GM19467 (cell line): Measurements from ENCODE around the gene NEK11.
"Not testable (repeated sequence)": the region's sequence is repeated elsewhere in the genome, so short reads cannot be mapped to it uniquely, and the experiment has no call there.

Source experiments
- ATAC-seq: cut with Tn5 transposase; IDR thresholded peaks from one replicate; pipeline ENCODE4 v1.9.1; 2021; ENCODE audit warnings: mild to moderate bottlenecking, moderate library complexity; ENCODE audit not compliant: unreplicated experiment

Gene NEK11

DNA sequence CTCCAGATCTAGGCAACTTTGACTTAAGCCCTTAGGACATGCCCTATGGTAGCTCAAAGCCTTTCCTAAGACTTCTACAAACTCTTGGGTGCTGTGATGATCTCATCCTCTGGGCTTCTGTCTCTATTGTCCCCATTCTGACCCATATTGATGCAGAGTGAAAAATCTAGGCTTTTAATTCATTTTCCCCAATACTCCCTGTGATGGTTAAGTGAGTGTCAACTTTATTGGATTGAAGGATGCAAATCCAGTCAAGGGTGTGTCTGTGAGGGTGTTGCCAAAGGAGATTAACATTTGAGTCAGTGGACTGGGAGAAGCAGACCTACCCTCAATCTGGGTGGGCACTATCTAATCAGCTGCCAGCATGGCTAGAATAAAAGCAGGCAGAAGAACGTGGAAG, 257.6 kb downstream of the NEK11 start:
- no peak for ATAC-seq

DNA sequence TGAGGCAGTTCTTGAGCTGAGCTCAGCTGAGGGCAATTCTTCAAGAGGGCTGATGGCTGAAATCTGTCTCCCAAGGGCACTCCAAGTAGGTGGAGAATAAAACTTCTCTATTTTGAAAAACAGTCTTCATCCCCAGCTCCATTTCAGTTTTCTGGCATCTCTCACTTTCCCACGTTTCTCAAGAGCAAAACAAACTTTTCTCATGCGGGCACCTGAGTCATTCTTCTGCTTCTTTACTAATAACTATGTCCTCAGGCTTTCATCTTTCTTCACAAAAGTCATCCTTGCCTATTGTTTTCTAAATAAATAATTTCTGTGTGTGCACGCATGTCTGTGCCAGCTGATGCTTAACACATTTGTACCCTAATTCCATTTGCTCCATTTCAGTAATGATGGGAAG, 258.8 kb downstream of the NEK11 start:
- no peak for ATAC-seq

DNA sequence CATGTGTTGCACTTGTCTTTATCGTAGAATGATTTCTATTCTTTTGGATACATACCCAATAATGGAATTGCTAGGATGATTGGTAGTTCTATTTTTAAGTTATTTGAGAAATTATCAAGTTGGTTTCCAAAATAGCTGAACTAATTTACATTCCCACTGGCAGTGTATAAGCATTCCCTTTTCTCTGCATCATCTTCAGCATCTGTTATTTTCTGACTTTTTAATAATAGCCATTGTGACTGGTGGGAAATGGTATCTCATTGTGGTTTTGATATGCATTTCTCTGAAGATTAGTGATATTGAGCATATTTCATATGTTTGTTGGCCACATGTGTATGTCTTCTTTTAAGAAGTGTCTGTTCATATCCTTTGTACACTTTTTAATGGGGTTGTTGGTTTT, 273.2 kb downstream of the NEK11 start:
- no peak for ATAC-seq

DNA sequence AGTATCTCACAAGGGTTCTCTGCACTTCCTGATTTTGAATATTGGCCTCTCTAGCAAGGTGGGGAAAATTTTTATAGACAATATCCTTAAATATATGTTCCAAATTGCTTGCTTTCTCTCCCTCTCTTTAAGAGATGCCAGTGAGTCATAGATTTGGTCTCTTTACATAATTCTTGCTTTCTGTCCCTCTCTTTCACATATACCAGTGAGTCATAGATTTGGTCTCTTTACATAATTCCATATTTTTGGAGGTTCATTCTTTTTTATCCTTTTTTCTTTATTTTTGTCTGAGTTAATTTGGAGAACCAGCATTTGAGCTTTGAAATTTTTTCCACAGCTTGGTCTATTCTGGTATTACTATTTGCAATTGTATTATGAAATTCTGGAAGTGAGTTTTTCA, 277.2 kb downstream of the NEK11 start:
- no peak for ATAC-seq

DNA sequence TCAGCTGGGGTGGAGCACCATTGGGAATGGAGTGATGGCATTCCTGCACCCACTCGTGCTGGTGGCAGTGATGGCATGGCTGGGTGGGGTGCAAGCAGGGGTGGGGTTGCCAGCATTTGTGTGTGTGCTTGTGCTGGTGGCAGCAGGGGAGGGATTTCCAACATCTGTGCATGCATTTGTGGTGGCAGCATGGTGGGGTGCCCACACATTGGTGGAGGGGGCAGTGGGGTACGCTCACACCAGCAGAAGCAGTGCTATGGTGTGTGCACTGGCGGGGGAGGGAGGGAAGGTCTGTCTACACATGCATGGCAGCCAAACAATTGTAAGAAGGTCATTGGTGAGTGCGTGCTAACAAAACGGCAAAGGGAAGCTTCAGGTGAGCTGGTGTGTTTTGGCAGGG, 278.2 kb downstream of the NEK11 start:
- no peak for ATAC-seq

DNA sequence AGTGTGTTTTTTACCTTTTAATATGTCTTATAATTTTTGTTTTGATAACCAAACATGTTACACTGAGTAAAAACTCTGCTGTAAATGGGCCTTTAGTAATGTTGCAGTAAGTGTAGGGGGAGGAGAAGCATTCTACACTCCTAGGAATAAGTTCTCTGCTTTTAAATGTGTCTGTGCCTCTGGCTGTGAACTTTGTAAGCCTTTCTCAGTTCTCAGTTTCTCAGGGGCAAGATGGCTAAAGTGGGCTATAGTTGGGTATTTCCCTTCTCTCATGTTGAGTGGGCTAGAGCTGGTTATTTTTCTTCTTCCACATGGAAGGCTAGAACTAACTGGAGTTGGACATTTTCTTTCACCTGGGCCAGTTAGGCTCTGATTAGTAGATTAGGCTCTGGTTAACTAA, 279.6 kb downstream of the NEK11 start:
- ATAC-seq: no peak

DNA sequence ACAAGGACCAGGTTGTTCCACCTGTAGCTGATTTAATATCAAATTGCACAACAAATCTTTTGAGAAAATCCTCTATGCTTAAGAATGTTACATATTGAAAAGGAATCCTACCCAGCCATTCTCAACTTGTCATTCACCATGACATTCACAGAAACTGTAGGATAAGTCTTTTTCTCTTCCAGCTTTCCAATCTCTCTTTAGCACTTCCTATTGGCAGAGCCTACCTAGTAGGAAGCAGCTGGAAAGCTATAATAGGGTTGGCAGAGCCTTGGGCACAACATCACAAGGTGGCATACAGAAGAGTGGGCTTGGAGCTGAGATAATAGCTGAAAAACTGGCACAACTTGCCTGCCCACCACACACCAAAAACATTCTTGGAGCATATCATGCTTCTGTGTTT, 287.6 kb downstream of the NEK11 start:
- ATAC-seq: no peak

DNA sequence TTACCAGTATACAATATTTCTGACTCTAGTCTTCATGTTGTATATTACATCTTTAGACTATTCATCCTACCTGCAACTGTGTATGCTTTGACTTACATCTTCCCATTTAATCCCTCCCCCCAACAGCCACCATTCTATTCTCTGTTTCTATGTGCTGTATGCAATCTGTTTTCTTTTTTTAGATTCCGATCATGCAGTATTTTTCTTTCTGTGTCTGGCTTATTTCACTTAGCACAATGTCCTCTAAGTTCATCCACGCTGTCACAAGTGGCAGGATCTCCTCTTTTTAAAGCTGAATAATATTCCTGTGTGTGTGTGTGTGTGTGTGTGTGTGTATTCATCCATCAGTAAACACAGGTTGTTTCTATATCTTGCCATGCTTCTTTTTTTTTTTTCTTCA, 288.5 kb downstream of the NEK11 start:
- no peak for ATAC-seq

DNA sequence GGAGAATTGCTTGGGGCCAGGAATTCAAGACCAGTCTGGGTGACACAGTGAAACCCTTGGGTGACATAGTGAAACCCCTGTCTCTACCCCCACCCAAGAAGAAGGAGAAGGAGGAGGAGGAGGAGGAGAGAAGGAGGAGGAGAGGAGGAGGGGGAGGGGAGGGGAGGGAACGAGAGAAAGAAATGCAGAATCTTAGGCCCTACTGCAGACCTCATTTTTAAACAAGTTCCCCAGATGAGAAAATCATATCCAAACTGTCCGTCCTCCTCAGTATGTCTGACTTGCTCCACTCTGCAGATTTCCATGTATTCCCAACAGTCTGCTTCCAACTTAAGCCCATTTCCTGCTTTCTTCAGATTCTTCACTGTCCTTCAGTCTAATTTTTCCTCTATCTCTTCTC, 291.0 kb downstream of the NEK11 start:
- ATAC-seq: no peak

DNA sequence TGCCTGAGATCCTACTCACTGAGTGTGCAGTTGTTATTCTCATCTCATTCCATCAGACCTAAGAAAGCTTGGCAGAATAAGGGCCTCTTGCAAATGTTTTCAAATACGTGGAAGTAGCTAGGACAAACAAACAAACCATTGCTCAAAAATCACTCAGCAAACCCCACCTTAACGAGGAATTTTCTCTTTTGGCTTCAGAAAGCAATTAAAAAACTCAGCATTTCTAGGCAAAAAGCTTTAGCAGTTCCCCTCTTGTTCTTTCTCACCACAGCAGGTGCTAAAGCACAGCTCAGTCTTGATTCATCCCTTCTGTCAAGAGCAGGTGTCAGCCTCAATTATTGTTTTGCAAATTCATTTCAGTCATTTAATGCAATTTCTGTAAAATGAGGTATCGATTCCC, 296.3 kb downstream of the NEK11 start:
- ATAC-seq: no peak

DNA sequence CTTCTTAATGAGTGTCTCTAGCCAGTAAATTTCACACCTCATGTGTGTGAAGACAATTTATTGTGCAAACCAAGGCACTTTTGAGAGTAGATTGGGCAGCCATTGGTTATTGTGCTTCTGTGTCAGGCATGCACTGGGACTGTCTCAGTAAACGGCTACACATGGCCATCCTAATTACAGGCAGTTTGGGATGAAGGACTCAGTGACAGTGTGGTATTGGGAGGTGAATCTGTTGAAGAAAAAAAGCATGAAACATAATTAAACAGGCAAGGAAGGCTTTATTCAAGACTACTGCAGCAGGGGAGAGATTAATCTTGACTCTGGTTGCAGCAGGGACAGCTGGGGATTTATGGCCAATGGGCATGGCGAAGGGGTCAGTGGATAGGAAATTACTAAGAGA, 297.1 kb downstream of the NEK11 start:
- no peak for ATAC-seq

DNA sequence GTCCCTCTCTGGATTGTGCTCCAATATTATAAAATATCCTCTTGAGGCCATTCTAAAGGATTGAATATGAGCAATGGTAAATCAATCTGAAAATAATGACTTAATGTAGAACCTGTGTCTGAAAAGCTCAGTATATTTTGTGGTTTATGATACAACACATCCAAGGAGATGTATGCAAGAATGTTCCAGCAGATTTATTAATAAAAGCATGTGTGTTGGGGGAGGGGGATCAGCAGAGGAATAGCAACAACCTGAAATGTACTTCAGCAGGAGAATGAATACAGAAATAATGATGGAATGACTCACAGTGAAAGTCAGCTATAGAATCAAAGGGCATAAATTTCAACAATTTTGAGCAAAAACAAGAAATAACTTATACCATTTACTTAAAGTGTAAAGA, 298.2 kb downstream of the NEK11 start:
- no peak for ATAC-seq

DNA sequence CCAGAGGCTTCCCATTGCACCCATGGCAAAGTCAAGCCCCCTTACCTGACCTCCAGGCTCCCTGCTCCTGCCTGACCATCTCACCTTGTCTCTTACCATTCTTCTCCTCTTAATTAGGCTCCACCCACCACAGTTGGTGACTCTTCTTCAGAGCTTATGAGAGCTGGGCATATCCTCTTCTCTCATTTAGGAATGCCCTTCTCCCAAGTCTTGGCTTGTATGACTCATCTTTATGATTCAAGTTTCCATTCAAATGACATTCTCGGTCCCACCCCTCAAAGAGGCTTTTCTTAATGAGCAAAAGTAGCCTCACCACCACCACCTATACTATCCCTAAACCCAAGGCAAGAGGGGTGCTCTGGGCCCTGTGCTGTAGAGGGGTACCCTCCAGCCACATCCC, 299.6 kb downstream of the NEK11 start:
- ATAC-seq: no peak

DNA sequence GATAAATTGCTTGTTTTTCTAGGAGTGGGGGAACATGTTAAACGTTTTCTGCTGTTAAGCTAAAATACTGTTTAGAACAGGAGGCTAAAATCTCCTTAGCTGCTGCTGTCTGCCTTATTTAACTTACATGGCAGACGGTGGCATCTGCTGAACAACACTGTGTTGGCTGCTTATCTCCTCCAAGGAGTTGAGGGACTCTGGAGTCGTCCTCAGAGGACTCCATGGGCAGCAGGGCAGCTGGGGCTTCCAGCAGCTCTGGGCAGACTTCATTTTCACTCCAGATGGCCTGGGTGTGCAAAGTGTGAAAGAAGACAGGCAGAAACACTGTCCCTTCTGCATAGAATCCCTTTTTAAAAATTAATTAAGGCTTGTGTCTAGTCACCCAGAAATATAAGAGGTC, 302.0 kb downstream of the NEK11 start:
- ATAC-seq: no peak

DNA sequence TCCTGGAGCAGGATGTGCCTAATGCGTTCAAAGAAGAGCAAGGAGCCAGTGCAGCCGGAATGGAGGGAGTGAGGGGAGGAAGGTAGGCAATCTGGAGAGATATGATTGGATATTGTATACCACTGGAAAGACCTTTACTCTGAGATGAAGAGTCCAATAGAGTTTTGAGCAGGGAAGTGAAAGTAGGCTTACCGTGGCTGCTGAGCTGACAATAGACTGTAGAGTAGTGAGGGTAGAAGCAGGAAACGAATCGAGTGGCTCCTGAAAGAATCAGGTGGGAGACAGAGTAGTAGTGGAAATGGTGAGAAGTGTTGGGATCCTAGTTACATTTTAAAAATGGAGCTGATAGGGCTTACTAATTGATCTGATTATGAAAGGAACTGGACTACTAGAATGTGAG, 303.1 kb downstream of the NEK11 start:
- ATAC-seq: no peak

DNA sequence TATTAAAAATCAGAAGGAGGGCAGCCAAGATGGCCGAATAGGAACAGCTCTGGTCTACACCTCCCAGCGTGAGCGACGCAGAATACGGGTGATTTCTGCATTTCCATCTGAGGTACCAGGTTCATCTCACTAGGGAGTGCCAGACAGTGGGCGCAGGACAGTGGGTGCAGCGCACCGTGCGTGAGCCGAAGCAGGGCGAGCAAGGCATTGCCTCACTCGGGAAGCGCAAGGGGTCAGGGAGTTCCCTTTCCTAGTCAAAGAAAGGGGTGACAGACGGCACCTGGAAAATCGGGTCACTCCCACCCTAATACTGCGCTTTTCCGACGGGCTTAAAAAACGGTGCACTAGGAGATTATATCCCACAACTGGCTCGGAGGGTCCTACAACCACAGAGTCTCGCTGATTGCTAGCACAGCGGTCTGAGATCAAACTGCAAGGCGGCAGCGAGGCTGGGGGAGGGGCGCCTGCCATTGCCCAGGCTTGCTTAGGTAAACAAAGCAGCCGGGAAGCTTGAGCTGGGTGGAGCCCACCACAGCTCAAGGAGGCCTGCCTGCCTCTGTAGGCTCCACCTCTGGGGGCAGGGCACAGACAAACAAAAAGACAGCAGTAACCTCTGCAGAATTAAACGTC, 304.9 kb downstream of the NEK11 start:
- not testable (repeated sequence) for ATAC-seq

DNA sequence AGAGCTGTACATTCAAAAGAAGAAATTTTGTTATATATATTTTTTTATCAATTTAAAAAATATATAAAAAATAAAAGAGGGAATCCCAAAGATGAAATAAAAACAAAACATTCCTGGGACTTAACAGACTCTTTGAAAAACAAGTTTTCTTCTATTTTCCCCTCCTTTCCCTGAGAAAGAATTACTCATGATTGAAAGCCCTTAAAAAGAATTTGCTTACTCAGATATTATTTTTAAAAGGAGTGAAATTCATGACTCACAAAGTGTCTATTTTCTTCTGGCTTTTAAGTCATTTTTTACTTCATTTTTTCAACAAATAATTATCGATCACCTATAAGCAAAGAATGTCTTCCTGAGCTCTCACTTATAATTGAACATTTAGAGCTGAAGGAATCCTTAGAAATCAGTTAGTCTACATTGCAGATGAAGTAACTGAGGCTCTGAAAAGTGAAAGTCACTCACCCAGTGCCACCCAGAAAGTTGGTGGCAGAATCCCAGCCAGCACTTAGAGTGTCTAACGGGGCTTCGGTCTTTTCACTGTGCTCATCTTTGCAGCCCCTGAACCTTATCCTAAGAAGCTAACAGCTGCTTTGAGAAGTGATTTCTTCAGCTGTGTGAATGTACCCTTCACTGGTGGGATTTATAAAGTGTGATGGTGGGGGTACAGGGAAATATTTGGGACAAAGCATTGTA, 312.4 kb downstream of the NEK11 start:
- ATAC-seq: no peak

DNA sequence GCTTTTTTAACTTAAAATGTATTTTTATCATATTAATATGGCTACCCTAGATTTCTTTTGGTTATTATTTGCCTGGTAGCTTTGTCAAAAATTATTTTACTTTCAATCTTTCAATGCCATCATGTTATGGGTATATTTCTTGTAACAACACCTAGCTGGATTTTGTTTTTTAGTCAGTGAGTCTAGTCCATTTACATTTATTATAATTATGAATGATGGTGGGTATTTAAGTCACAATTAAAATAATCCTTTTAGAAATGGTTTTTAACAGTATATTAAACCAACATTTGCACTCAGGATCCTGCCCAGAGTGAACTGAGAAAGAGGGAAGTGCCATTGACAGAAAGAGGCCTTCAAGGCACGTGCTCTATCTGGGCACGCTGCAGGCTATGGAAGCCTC, 315.1 kb downstream of the NEK11 start:
- no peak for ATAC-seq

DNA sequence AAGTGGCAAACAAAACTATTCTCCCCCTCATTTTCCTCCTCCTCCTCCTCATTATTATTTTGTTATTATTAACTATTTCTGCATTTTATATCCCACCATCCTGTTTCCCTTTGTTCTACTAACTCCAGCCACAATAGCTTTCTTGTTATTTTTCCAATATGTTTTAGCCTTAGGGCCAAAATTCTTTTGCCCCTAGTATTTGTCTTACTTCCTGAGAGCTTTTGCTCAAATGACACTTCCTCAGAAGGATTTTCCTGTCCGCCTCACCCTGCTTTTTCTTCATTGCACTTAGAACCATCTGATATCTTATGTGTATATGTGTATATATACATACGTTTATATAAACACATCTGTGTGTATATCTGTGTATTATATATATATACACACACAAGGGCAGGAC, 322.2 kb downstream of the NEK11 start:
- no peak for ATAC-seq

DNA sequence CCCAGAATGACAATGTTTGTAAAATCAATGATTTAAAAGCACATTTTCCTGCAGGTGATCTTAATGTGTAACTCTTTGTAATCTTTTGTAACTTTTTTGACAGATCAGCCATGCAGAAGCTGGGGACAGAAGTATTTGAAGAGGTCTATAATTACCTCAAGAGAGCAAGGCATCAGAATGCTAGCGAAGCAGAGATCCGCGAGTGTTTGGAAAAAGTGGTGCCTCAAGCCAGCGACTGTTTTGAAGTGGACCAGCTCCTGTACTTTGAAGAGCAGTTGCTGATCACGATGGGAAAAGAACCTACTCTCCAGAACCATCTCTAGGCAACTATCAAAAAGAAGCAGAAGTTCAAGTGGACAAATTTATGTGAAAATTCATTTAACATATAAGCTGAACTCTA, 322.8 kb downstream of the NEK11 start:
- ATAC-seq: no peak

DNA sequence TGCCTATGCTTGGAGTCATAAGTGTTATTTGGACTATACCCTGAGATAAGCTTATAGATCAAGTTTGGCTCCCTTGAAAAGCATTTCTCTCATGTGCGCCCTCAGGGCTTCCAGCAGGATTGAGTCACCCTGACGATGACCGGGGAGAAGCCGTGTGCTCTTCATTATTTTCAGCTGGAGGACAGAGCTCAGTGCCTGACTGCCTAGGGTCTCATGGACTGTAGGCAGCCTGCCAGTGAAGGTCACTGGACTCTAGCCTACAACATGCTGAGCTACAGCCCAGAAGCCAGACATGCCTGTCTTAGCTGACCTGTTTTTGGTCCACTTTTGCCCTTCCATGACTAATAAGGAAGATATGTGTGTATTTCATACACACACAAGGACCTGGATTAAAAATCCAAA, 323.3 kb downstream of the NEK11 start:
- no peak for ATAC-seq

DNA sequence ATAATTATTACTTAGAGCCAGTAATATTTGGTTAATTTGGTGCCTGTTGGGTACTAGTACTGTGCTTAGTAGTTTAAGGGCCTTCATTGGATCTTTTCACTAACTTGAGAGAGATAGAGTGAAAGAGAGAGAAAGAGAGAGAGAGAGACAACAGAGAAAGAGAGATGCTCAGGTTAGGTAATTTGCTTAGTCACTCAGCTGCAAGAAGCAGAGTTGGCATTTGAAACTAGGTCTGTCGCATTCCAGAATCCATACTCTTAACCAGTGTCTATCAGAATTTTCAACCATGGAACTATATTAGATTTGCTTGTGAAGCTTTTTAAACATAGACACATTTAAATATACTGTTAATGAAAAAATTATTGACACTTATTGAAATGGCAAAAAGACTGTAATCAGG, 323.8 kb downstream of the NEK11 start:
- no peak for ATAC-seq
